Muscle of leg (tissue), 11 donors: Measurements from ENCODE around the gene TIMM22. TPM values are rescaled to one million over a fixed set of nuclear protein-coding genes. Genes with fewer than 3 reads are reported as not detected.
"Not testable (repeated sequence)": the region's sequence is repeated elsewhere in the genome, so short reads cannot be mapped to it uniquely, and the experiment has no call there.

Experiments
- DNase-seq: peaks from one replicate; pipeline ENCODE4 v3.0.0; 2013
- H3K27ac ChIP-seq: one replicate; pipeline ENCODE4 v1.5.1; 2013; ENCODE audit warnings: mild to moderate bottlenecking, low read length, control low read depth
- H3K27me3 ChIP-seq: one replicate; pipeline ENCODE4 v1.6.1; 2013; ENCODE audit warnings: low read length; ENCODE audit not compliant: control insufficient read depth, insufficient read depth
- H3K36me3 ChIP-seq: one replicate; pipeline ENCODE4 v1.6.1; 2013; ENCODE audit warnings: low read length; ENCODE audit not compliant: control insufficient read depth, insufficient read depth
- H3K4me1 ChIP-seq: one replicate; pipeline ENCODE4 v1.6.1; 2013; ENCODE audit warnings: low read length; ENCODE audit not compliant: control insufficient read depth, insufficient read depth
- H3K4me3 ChIP-seq: one replicate; pipeline ENCODE4 v1.5.1; 2013; ENCODE audit warnings: low read length, control low read depth
- H3K9me3 ChIP-seq: replicated peaks from 2 replicates; pipeline ENCODE4 v1.6.1; 2013; ENCODE audit warnings: low read depth, low read length; ENCODE audit not compliant: control insufficient read depth
- WGBS: methylation state at CpG from one replicate; pipeline ENCODE4 v1.1.5; 2013; ENCODE audit warnings: missing lambda C conversion rate; ENCODE audit not compliant: insufficient coverage; 5-methylcytosine and 5-hydroxymethylcytosine counted together
- polyA plus RNA-seq, 8 donors: library from polyadenylated mRNA; unstranded; fragments of 120-200 nt; gene quantifications; one replicate each; pipeline versions ENCODE4 v1.2.1 to v1.2.3, GENCODE V29; 2013; ENCODE audit warnings: inconsistent platforms in 1 of 8, low replicate concordance in 1 of 8; ENCODE audit not compliant: insufficient read length in 8 of 8, insufficient read depth in 1 of 8
- total RNA-seq: library from RNA; stranded (reverse); fragments of 120-200 nt; gene quantifications from one replicate; pipeline ENCODE4 v1.2.4, GENCODE V29; 2013

Gene TIMM22
- total and polyA plus RNA-seq, 9 donors, result 14.9 to 17.8 (median 16.4) TPM

GRCh38 chr17:979539-980405 lies 17.2 kb upstream of the TIMM22 start, which contains the start of gene NXN:
NXN (minus strand) TSS chr17:979776.
- under 1% methylated on average over 89 of the region's 94 CpGs for WGBS
- H3K9me3 ChIP-seq, result no peaks in the 10 kb centered on the region
- DNase-seq, result peak; percentile 89
- H3K27me3 ChIP-seq, result peaks cover 2% of the 10 kb centered on the region
- H3K27ac ChIP-seq, result peak within 1 kb of the TSS; percentile 93
- no peaks in the 10 kb centered on the region for H3K36me3 ChIP-seq
- peaks cover 36% of the 10 kb centered on the region for H3K4me1 ChIP-seq
- peak within 1 kb of the TSS; percentile 60 for H3K4me3 ChIP-seq

- DNase-seq, result peak; percentile 96
- peak overlapping the region; percentile 93 for H3K27ac ChIP-seq
- peaks cover 29% of the 10 kb centered on the region for H3K4me1 ChIP-seq
- H3K27me3 ChIP-seq, result peaks cover 2% of the 10 kb centered on the region
- WGBS, result 9% methylated on average over 11 of the region's 43 CpGs
- no peaks in the 10 kb centered on the region for H3K36me3 ChIP-seq
- no peaks in the 10 kb centered on the region for H3K9me3 ChIP-seq
- peak overlapping the region; percentile 52 for H3K4me3 ChIP-seq
These were observed 16.3 kb upstream of the TIMM22 start for GRCh38 chr17:980406-981291.

GRCh38 chr17:981292-981658 lies 15.7 kb upstream of the TIMM22 start:
- Histone ChIP-seq H3K27ac (no peak overlapping the region), H3K4me1 (peaks cover 29% of the 10 kb centered on the region), H3K4me3 (no peak overlapping the region), H3K9me3 (no peaks in the 10 kb centered on the region), H3K27me3 (peaks cover 2% of the 10 kb centered on the region), H3K36me3 (no peaks in the 10 kb centered on the region)
- no CpG with 5 or more reads among the region's 10 CpGs for WGBS
- no peak for DNase-seq

GRCh38 chr17:983921-984320 lies 13.0 kb upstream of the TIMM22 start:
- Histone ChIP-seq H3K4me3 (no peak overlapping the region), H3K9me3 (no peaks in the 10 kb centered on the region), H3K27me3 (no peaks in the 10 kb centered on the region), H3K36me3 (no peaks in the 10 kb centered on the region), H3K27ac (no peak overlapping the region), H3K4me1 (peaks cover 15% of the 10 kb centered on the region)
- DNase-seq, result peak; percentile 91
- 80% methylated on average over 1 of the region's 3 CpGs for WGBS

- H3K36me3 ChIP-seq, result no peaks in the 10 kb centered on the region
- no peak for DNase-seq
- 100% methylated on average over 3 of the region's 6 CpGs for WGBS
These were observed 10.5 kb upstream of the TIMM22 start for GRCh38 chr17:986322-986929.

GRCh38 chr17:987931-988330 lies 9.0 kb upstream of the TIMM22 start:
- H3K4me1 ChIP-seq, result peaks cover 3% of the 10 kb centered on the region
- no peaks in the 10 kb centered on the region for H3K9me3 ChIP-seq
- no peaks in the 10 kb centered on the region for H3K27me3 ChIP-seq
- H3K27ac ChIP-seq, result no peak overlapping the region
- no peak overlapping the region for H3K4me3 ChIP-seq
- 86% methylated on average over 7 of the region's 15 CpGs for WGBS
- DNase-seq, result no peak
- no peaks in the 10 kb centered on the region for H3K36me3 ChIP-seq

More at GRCh38 chr17:986322-986929, 10.5 kb upstream of the TIMM22 start:
- Histone ChIP-seq H3K27ac (no peak overlapping the region), H3K9me3 (no peaks in the 10 kb centered on the region), H3K27me3 (no peaks in the 10 kb centered on the region), H3K4me3 (no peak overlapping the region), H3K4me1 (peaks cover 3% of the 10 kb centered on the region)

GRCh38 chr17:988561-988960 lies 8.4 kb upstream of the TIMM22 start:
- H3K36me3 ChIP-seq, result no peaks in the 10 kb centered on the region
- peaks cover 3% of the 10 kb centered on the region for H3K4me1 ChIP-seq
- 93% methylated on average over 9 of the region's 11 CpGs for WGBS
- no peak for DNase-seq
- H3K4me3 ChIP-seq, result no peak overlapping the region
- no peak overlapping the region for H3K27ac ChIP-seq
- H3K27me3 ChIP-seq, result no peaks in the 10 kb centered on the region
- H3K9me3 ChIP-seq, result no peaks in the 10 kb centered on the region

- Histone ChIP-seq H3K4me3 (no peak overlapping the region), H3K27me3 (no peaks in the 10 kb centered on the region), H3K4me1 (peaks cover 8% of the 10 kb centered on the region), H3K27ac (no peak overlapping the region), H3K36me3 (no peaks in the 10 kb centered on the region), H3K9me3 (no peaks in the 10 kb centered on the region)
- 27% methylated on average over 8 of the region's 13 CpGs for WGBS
- no peak for DNase-seq
These were observed 4.0 kb upstream of the TIMM22 start for GRCh38 chr17:992933-993332.

GRCh38 chr17:995324-995723 lies 1.6 kb upstream of the TIMM22 start:
- H3K27ac ChIP-seq, H3K9me3 ChIP-seq, H3K27me3 ChIP-seq, H3K4me3 ChIP-seq, DNase-seq: not testable (repeated sequence)
- peaks cover 26% of the 10 kb centered on the region for H3K4me1 ChIP-seq
- peaks cover 12% of the 10 kb centered on the region for H3K36me3 ChIP-seq
- 86% methylated on average over 4 of the region's 8 CpGs for WGBS

GRCh38 chr17:998111-998510 lies 1.2 kb downstream of the TIMM22 start:
- H3K36me3 ChIP-seq, result peaks cover 39% of the 10 kb centered on the region
- H3K9me3 ChIP-seq, result no peaks in the 10 kb centered on the region
- no peaks in the 10 kb centered on the region for H3K27me3 ChIP-seq
- H3K4me3 ChIP-seq, result peak overlapping the region; percentile 78
- peaks cover 54% of the 10 kb centered on the region for H3K4me1 ChIP-seq
- DNase-seq, result no peak
- no peak overlapping the region for H3K27ac ChIP-seq
- 35% methylated on average over 2 of the region's 2 CpGs for WGBS
